Thymus (tissue), 14 donors: ENCODE measurements around the gene NKAIN1. TPM values are rescaled to one million over a fixed set of nuclear protein-coding genes. Genes with fewer than 3 reads are reported as not detected.
"Not testable (repeated sequence)": the region's sequence is repeated elsewhere in the genome, so short reads cannot be mapped to it uniquely, and the experiment has no call there.

Source experiments
- DNase-seq, 9 donors: peaks; one replicate each; pipeline ENCODE4 v3.0.0-alpha.2; 2013; ENCODE audit warnings: low spot score in 9 of 9, low read depth in 6 of 9, missing footprints in 1 of 9
- H3K27ac ChIP-seq, 2 donors: one replicate each; pipeline ENCODE4 v1.5.1; 2013; ENCODE audit warnings: control low read depth in 1 of 2, low read depth in 1 of 2, low read length in 1 of 2, mild to moderate bottlenecking in 1 of 2, moderate library complexity in 1 of 2
- H3K27me3 ChIP-seq, 2 donors: one replicate each; pipeline ENCODE4 v1.5.1; 2013; ENCODE audit warnings: low read length in 1 of 2; ENCODE audit not compliant: control insufficient read depth in 2 of 2, insufficient read depth in 1 of 2
- H3K36me3 ChIP-seq, 2 donors: one replicate each; pipeline ENCODE4 v1.5.1; 2013; ENCODE audit warnings: low read length in 1 of 2, mild to moderate bottlenecking in 1 of 2, moderate library complexity in 1 of 2; ENCODE audit not compliant: control insufficient read depth in 2 of 2, insufficient read depth in 2 of 2
- H3K4me1 ChIP-seq, 2 donors: one replicate each; pipeline ENCODE4 v1.5.1; 2013; ENCODE audit warnings: low read length in 2 of 2; ENCODE audit not compliant: control insufficient read depth in 2 of 2, insufficient read depth in 2 of 2
- H3K4me3 ChIP-seq, 2 donors: one replicate each; pipeline ENCODE4 v1.5.1; 2013; ENCODE audit warnings: low read length in 2 of 2, control low read depth in 1 of 2, mild to moderate bottlenecking in 1 of 2
- H3K9me3 ChIP-seq, 2 donors: one replicate each; pipeline ENCODE4 v1.5.1; 2013; ENCODE audit warnings: low read length in 1 of 2, mild to moderate bottlenecking in 1 of 2; ENCODE audit not compliant: control insufficient read depth in 2 of 2, insufficient read depth in 1 of 2
- WGBS: extraction: QIAGEN DNeasy Blood & Tissue Kit; methylation state at CpG from one replicate; pipeline ENCODE4 v1.1.7; 2013; 5-methylcytosine and 5-hydroxymethylcytosine counted together
- long read RNA-seq, 10 donors: transcript quantifications; one replicate each; lab custom pipeline, GENCODE V29; 2026
- polyA plus RNA-seq: library from polyadenylated mRNA; stranded (reverse); fragments of 200-250 nt; gene quantifications from one replicate; pipeline ENCODE4 v1.2.3, GENCODE V29; 2013
- total RNA-seq: library from RNA; stranded (reverse); fragments of 120-200 nt; gene quantifications from one replicate; pipeline ENCODE4 v1.2.4, GENCODE V29; 2013
- donor health status: healthy.

NKAIN1 gene
- total RNA-seq (0.19 TPM), polyA plus RNA-seq (0.16 TPM)
- long read RNA-seq, donor 1: 0 reads
- long read RNA-seq, donor 2: 0 reads
- long read RNA-seq, donor 3: 0 reads
- long read RNA-seq, donor 4: 0 reads
- long read RNA-seq, donor 5: 0 reads
- long read RNA-seq, donor 6, partial matches to known transcripts: 0 of 1 reads
- long read RNA-seq, donor 6, other reads (novel, unspliced or antisense): 0 of 1 reads
- long read RNA-seq, donor 7, partial matches to known transcripts: 75 of 102 reads
- long read RNA-seq, donor 7, other reads (novel, unspliced or antisense): 27 of 102 reads
- long read RNA-seq, donor 8, partial matches to known transcripts: 0 of 1 reads
- long read RNA-seq, donor 8, other reads (novel, unspliced or antisense): 0 of 1 reads
- long read RNA-seq, donor 9: 0 reads
- long read RNA-seq, donor 10: 0 reads

GRCh38 chr1:31239653-31240241, at the start of gene NKAIN1:
TSS of gene NKAIN1 (minus strand) at chr1:31239887. CDS start at chr1:31239547, 340 bp downstream.
- Histone ChIP-seq H3K9me3 (peaks cover 0 to 2% of the 10 kb centered on the region in 2 donors), H3K4me3 (peak within 1 kb of the TSS in 1 of 2 donors; percentile 24), H3K27me3 (peaks cover 40 to 75% of the 10 kb centered on the region in 2 donors), H3K4me1 (peaks cover 0 to 6% of the 10 kb centered on the region in 2 donors), H3K27ac (no peak within 1 kb of the TSS), H3K36me3 (no peaks in the 10 kb centered on the region)
- WGBS: 3% methylated on average over 57 of the region's 57 CpGs
- no peak for DNase-seq

- Histone ChIP-seq H3K4me3 (no peak overlapping the region), H3K27me3 (no peaks in the 10 kb centered on the region), H3K36me3 (peaks cover 36 to 78% of the 10 kb centered on the region in 2 donors), H3K27ac (no peak overlapping the region), H3K4me1 (no peaks in the 10 kb centered on the region), H3K9me3 (no peaks in the 10 kb centered on the region)
- no peak for DNase-seq
- 72% methylated on average over 4 of the region's 4 CpGs for WGBS
Measured at GRCh38 chr1:31289021-31289420, 49.3 kb upstream of the NKAIN1 start.

- not testable (repeated sequence) for DNase-seq, H3K4me3 ChIP-seq, H3K27me3 ChIP-seq, H3K27ac ChIP-seq, H3K9me3 ChIP-seq, H3K4me1 ChIP-seq
- 98% methylated on average over 4 of the region's 4 CpGs for WGBS
- H3K36me3 ChIP-seq: peaks cover 36 to 79% of the 10 kb centered on the region in 2 donors
Measured at GRCh38 chr1:31287791-31288190, 48.1 kb upstream of the NKAIN1 start.

- H3K27ac ChIP-seq, H3K4me3 ChIP-seq, H3K4me1 ChIP-seq, H3K9me3 ChIP-seq, DNase-seq, H3K27me3 ChIP-seq: not testable (repeated sequence)
- 99% methylated on average over 9 of the region's 9 CpGs for WGBS
- peaks cover 34 to 69% of the 10 kb centered on the region in 2 donors for H3K36me3 ChIP-seq
Measured at GRCh38 chr1:31282426-31282825, 42.7 kb upstream of the NKAIN1 start.

- no peak for DNase-seq
- H3K27me3 ChIP-seq: no peaks in the 10 kb centered on the region
- H3K36me3 ChIP-seq: peaks cover 48 to 68% of the 10 kb centered on the region in 2 donors
- H3K9me3 ChIP-seq: no peaks in the 10 kb centered on the region
- H3K27ac ChIP-seq: no peak overlapping the region
- 97% methylated on average over 2 of the region's 2 CpGs for WGBS
- no peak overlapping the region for H3K4me3 ChIP-seq
- no peaks in the 10 kb centered on the region for H3K4me1 ChIP-seq
Measured at GRCh38 chr1:31273619-31274018, 33.9 kb upstream of the NKAIN1 start.

- WGBS: 99% methylated on average over 3 of the region's 3 CpGs
- DNase-seq: no peak
- Histone ChIP-seq H3K4me1 (no peaks in the 10 kb centered on the region), H3K27me3 (no peaks in the 10 kb centered on the region), H3K9me3 (no peaks in the 10 kb centered on the region), H3K4me3 (no peak overlapping the region), H3K36me3 (peaks cover 52 to 68% of the 10 kb centered on the region in 2 donors), H3K27ac (no peak overlapping the region)
Measured at GRCh38 chr1:31272369-31272768, 32.7 kb upstream of the NKAIN1 start.

- H3K27ac ChIP-seq: no peak overlapping the region
- peaks cover 59 to 79% of the 10 kb centered on the region in 2 donors for H3K36me3 ChIP-seq
- no peaks in the 10 kb centered on the region for H3K4me1 ChIP-seq
- H3K27me3 ChIP-seq: no peaks in the 10 kb centered on the region
- 94% methylated on average over 2 of the region's 2 CpGs for WGBS
- no peak overlapping the region for H3K4me3 ChIP-seq
- no peaks in the 10 kb centered on the region for H3K9me3 ChIP-seq
- no peak for DNase-seq
Measured at GRCh38 chr1:31266547-31266946, 26.9 kb upstream of the NKAIN1 start.

GRCh38 chr1:31264790-31265386, 25.2 kb upstream of the NKAIN1 start:
- peaks cover 58 to 74% of the 10 kb centered on the region in 2 donors for H3K36me3 ChIP-seq
- H3K9me3 ChIP-seq: no peaks in the 10 kb centered on the region
- DNase-seq: no peak
- no peak overlapping the region for H3K4me3 ChIP-seq
- H3K27ac ChIP-seq: no peak overlapping the region
- H3K27me3 ChIP-seq: no peaks in the 10 kb centered on the region
- no peaks in the 10 kb centered on the region for H3K4me1 ChIP-seq
- 90% methylated on average over 1 of the region's 1 CpG for WGBS

- no peaks in the 10 kb centered on the region for H3K9me3 ChIP-seq
- WGBS: 98% methylated on average over 3 of the region's 3 CpGs
Measured at GRCh38 chr1:31263408-31263807, 23.7 kb upstream of the NKAIN1 start.

More at GRCh38 chr1:31263408-31263807, 23.7 kb upstream of the NKAIN1 start:
- Histone ChIP-seq H3K4me3 (no peak overlapping the region), H3K27me3 (no peaks in the 10 kb centered on the region), H3K36me3 (peaks cover 56 to 73% of the 10 kb centered on the region in 2 donors), H3K27ac (no peak overlapping the region), H3K4me1 (no peaks in the 10 kb centered on the region)
- no peak for DNase-seq
